NCI-H1694 treated with DMSO at 0.1 percent for 48 hours (cell line): Measurements from ENCODE around the gene CSAG3.
"Not testable (repeated sequence)": the region's sequence is repeated elsewhere in the genome, so short reads cannot be mapped to it uniquely, and the experiment has no call there.

Source experiments
- DNase-seq: peaks from one replicate; lab custom pipeline; 2025; lab: John Stamatoyannopoulos, UW

Gene CSAG3

GRCh38 chrX:152758918-152759317 is at the start of gene CSAG3:
TSS of gene CSAG3 (plus strand) at chrX:152759218.
- not testable (repeated sequence) for DNase-seq

- not testable (repeated sequence) for DNase-seq
Measured at GRCh38 chrX:152713195-152713594, 45.8 kb upstream of the CSAG3 start.

GRCh38 chrX:152713815-152714787 is 44.9 kb upstream of the CSAG3 start, which contains the start of gene MAGEA2B:
TSS of gene MAGEA2B (plus strand) at chrX:152714628. CDS start at chrX:152717107, 2,479 bp downstream.
- not testable (repeated sequence) for DNase-seq

- DNase-seq: no peak
Measured at GRCh38 chrX:152725409-152725808, 33.6 kb upstream of the CSAG3 start.

- DNase-seq: peak; percentile 61
Measured at GRCh38 chrX:152733261-152733975, 25.6 kb upstream of the CSAG3 start, which contains the start of the genes CSAG1 and MAGEA12. TSS of gene CSAG1 (minus strand) at chrX:152733721. CDS start at chrX:152732460, 1,261 bp downstream. TSS of gene MAGEA12 (plus strand) at chrX:152733757. CDS start at chrX:152736162, 2,405 bp downstream.

- not testable (repeated sequence) for DNase-seq
Measured at GRCh38 chrX:152734143-152734858, 24.7 kb upstream of the CSAG3 start.

GRCh38 chrX:152735101-152735500 is 23.9 kb upstream of the CSAG3 start:
- no peak for DNase-seq

GRCh38 chrX:152735860-152736511 is 23.0 kb upstream of the CSAG3 start:
- no peak for DNase-seq

- not testable (repeated sequence) for DNase-seq
Measured at GRCh38 chrX:152736528-152736927, 22.5 kb upstream of the CSAG3 start.

GRCh38 chrX:152738560-152738959 is 20.5 kb upstream of the CSAG3 start:
- no peak for DNase-seq

GRCh38 chrX:152753686-152754650 is 5.0 kb upstream of the CSAG3 start, which contains the start of gene MAGEA2:
TSS of gene MAGEA2 (minus strand) at chrX:152753842. CDS start at chrX:152751363, 2,479 bp downstream.
- not testable (repeated sequence) for DNase-seq

GRCh38 chrX:152754871-152755270 is 4.1 kb upstream of the CSAG3 start:
- DNase-seq: not testable (repeated sequence)

GRCh38 chrX:152759544-152759943 is 526 bp downstream of the CSAG3 start:
- DNase-seq: not testable (repeated sequence)

- not testable (repeated sequence) for DNase-seq
Measured at GRCh38 chrX:152761582-152761981, 2.6 kb downstream of the CSAG3 start.

- not testable (repeated sequence) for DNase-seq
Measured at GRCh38 chrX:152766562-152766961, 7.5 kb downstream of the CSAG3 start.

GRCh38 chrX:152769549-152770289 is 10.7 kb downstream of the CSAG3 start, which contains the start of gene MAGEA6:
TSS of gene MAGEA6 (minus strand) at chrX:152769689. CDS start at chrX:152767650, 2,039 bp downstream.
- not testable (repeated sequence) for DNase-seq

- not testable (repeated sequence) for DNase-seq
Measured at GRCh38 chrX:152787062-152787461, 28.0 kb downstream of the CSAG3 start.

GRCh38 chrX:152798945-152799344 is 39.9 kb downstream of the CSAG3 start:
- no peak for DNase-seq

- DNase-seq: no peak
Measured at GRCh38 chrX:152806035-152806434, 47.0 kb downstream of the CSAG3 start.
